HG02763 (cell line): Measurements from ENCODE around the gene NEDD4L.
"Not testable (repeated sequence)": the region's sequence is repeated elsewhere in the genome, so short reads cannot be mapped to it uniquely, and the experiment has no call there.

Source experiments
- ATAC-seq: cut with Tn5 transposase; IDR thresholded peaks from one replicate; pipeline ENCODE4 v1.9.1; 2021; ENCODE audit warnings: mild to moderate bottlenecking, moderate library complexity; ENCODE audit not compliant: unreplicated experiment

The NEDD4L gene

DNA sequence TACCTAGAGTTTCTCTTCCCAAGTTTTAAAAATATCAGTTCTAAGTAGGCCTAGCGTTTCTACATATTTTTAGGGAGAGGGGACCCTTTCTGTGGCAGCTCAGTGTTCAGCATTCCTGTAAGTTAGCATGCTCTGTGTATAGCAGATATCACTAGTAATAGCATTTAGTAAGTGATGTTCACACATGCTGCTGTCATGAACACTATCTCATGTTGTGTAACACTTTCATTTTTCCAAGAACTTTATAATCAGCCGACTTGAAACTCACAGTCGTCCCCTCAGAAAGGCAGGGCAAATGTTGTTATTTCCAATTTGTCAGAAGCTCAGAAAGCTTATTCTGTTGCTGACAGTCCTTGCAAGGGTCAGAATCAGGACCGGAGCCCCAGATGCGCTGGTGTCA is 317.2 kb downstream of the NEDD4L start:
- no peak for ATAC-seq

DNA sequence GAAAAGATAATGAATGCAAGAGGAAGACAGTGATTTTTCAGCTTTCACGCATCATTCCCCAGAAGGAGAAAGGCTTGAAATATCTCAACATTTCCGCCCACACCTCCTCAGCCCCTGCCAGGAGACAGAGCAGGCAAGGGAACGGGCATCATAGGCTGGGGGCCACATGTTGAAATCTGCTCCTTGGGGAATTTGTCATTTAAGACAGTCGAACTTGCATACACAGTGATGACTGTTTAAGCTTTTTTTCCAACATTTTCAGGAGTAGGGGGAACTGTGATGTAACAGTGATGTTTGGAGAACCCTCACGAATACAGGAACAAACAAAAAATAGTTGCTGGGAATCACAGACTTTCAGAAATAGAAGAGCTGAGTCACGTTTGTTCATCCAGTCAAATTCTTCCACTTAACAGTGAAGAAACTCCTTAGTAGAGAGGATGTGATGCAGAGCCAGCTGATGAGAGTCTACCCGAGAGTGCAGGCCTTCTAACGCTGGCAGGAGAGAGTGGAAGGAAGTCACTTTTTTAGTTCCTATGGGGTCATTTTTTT is 318.1 kb downstream of the NEDD4L start:
- no peak for ATAC-seq

GRCh38 chr18:58362829-58363271 is 318.8 kb downstream of the NEDD4L start:
- no peak for ATAC-seq

GRCh38 chr18:58363767-58364540 is 319.9 kb downstream of the NEDD4L start:
- no peak for ATAC-seq

GRCh38 chr18:58364876-58365528 is 321.0 kb downstream of the NEDD4L start:
- no peak for ATAC-seq

- ATAC-seq: no peak
These were observed 323.6 kb downstream of the NEDD4L start for GRCh38 chr18:58367425-58368140.

DNA sequence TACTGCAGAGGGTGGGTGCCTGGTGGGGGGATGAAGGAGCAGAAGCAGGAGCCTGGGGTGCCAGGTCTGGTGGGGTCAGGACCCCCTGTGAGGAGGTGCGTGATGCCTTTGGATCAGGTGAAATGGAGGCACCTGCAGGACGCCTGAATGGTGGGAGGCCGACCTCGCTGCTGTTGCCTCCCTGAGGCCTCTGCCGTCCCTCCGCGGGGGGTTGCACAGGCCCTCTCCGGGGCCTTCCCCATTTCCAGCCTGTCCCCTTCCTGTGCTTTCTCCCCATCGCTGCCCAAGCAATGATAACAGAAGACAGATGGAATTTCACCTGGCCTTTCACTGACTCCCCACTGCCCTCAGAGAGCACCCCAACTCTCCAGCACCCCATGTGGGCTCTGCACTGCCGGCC is 325.6 kb downstream of the NEDD4L start:
- ATAC-seq: no peak

- ATAC-seq: no peak
These were observed 326.1 kb downstream of the NEDD4L start for GRCh38 chr18:58370038-58370580.

GRCh38 chr18:58370612-58371011 is 326.6 kb downstream of the NEDD4L start:
- ATAC-seq: no peak

- no peak for ATAC-seq
These were observed 329.5 kb downstream of the NEDD4L start for GRCh38 chr18:58373481-58373880.

DNA sequence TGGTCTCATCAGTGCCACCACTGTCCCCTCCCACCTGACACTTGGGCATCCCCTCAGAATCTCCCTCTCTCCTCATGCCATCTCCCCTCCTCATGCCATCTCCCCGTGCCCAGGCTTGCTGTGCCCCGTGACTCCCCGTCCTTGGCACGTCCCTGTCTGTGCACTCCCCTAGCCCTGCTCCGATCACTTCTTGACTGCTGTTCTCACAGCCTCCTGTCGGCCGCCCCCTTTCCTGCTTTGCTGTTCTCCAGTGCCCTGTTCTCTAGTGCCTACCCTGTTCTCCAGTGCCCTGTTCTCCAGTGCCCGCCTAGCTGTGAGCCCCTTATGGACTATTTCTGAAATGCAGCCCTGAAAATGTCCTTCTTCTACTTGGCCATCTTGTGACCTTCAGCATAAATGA is 331.0 kb downstream of the NEDD4L start:
- no peak for ATAC-seq

DNA sequence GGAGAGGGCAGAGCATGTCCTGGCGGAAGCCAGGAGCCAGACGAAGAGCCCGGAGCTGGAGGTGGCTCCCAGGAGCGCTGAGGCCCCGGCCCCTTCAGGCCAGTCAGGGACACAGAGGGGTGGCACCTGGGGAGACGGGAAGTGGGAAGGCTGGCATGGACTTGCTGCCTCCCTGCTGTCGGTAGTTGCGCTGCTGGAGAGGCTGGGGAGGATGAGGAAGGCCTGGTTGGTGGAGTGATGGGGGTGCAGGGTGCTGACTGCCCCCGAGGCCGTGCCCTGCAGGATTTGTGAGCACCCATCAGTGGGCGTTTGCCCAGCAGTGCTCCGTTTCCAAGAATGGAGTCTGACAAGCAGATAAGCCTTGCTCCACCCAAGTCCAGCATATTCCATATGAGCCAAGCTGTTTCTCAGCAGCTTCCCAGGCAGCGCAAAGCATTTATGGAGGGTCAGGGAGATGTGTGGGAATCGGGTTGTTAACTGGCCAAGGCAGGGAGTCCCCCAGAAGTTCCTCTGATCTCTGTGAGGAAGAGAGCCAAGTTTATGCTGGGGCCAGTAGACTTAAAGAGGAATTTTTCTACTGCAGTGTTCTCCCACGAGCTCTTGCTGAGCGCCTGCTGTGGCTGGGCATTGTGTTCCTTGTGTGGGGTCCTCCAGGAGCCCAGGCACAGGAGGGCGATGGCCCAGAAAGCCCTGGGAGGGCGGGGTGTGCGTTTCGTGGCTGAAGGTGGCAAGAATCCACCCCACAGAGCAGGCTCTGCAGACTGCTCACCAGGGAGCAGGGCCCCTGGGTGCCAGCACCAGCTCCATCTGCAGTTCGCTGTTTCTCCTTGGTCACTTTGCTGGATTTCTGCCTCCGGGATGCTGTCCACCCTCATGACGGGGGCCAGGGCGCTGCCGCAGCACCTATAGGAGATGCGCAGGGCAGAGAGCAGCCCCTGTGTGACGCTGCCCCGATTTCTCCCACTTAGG is 334.7 kb downstream of the NEDD4L start:
- ATAC-seq: no peak

- no peak for ATAC-seq
These were observed 335.4 kb downstream of the NEDD4L start for GRCh38 chr18:58379443-58379842.

GRCh38 chr18:58380113-58380512 is 336.1 kb downstream of the NEDD4L start:
- not testable (repeated sequence) for ATAC-seq

DNA sequence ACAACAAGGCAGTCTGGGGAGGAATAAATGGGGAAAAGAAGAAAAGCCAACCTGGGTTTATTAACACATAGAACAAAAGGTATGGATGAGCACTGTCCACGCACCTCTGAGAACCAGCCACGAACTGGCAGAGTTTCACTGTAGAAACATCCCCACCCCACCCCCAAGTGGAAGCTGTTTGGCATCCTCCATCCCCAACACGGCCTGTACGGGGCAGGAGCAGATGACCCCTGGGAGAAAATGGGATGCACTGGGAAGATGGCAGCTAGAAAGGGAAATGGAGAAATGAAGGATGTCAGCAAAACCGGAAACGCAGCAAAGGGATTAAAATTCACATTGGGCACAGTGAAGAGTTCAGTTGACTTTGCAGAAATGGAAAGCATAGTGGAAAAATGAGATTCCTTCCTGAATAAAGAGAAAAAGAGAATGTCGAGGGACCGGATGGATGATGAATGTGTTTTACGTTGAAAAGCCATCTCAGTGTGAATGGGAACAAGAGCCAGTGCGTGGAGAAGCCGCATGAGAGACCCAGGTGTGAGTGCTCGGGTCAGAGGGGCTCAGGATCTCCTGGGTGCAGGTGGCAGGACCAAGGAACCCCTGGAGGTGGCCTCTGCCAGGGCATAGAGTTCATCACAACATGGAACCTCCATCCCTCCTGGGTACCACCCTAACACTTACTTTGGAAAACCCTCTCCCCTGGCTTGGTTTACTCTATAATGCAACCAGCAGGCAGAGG is 337.8 kb downstream of the NEDD4L start:
- no peak for ATAC-seq

DNA sequence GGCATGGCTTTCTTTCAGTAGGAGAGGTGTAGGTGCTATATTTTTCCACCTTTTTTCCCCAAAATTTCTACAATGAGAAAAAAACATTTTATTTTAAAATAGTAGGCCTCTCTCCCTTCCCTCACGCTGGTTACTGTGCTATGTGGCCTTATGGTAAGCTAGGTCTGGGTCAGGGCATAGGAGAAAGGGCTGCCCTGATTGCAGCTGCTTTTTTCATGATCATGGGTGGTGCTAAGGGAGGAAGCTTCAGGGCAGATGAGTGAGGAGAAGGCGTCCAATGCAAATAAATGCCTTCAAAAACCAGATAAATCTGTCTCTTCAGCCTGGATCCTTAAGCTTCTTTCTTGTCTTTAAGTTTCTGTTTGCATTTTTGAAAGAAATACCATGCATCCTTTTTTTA is 338.4 kb downstream of the NEDD4L start:
- ATAC-seq: no peak

DNA sequence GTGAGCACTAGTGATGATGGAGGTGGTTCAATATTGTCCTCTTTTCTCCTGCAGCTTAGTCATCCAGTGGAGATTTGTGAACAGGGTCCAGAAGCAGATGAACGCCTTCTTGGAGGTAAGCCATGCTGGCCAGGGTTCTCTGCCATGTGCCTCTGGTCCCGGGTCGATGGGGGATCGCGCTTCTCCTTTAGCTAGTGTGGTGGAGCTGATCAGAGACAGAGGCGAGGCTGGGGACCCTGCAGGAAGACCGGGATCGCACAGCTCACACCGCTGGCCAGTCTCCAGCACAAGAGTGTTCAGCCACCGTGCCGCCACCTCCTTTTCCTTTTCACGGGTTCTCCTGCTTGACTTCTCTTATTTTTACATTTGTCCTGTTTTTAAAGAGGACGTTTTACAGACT is 341.4 kb downstream of the NEDD4L start:
- ATAC-seq: no peak

- no peak for ATAC-seq
These were observed 342.8 kb downstream of the NEDD4L start for GRCh38 chr18:58386780-58387179.

GRCh38 chr18:58387716-58388115 is 343.7 kb downstream of the NEDD4L start:
- ATAC-seq: no peak
